Hepatocyte (in vitro differentiated cells): Measurements from ENCODE around the gene ACAT2. TPM values are rescaled to one million over a fixed set of nuclear protein-coding genes. Genes with fewer than 3 reads are reported as not detected.

Experiments used
- DNase-seq: peaks from one replicate; pipeline ENCODE4 v3.0.0-alpha.2; 2016; ENCODE audit warnings: low spot score
- H2AFZ ChIP-seq: fragments of 200-600 bp; sonication (generic); 2 replicates; pipeline ENCODE4 v1.6.0; 2016; ENCODE audit warnings: antibody characterized with exemption, mild to moderate bottlenecking
- H3K27ac ChIP-seq: fragments of 200-600 bp; sonication (generic); 2 replicates; pipeline ENCODE4 v1.5.1; 2016; ENCODE audit warnings: mild to moderate bottlenecking
- H3K27me3 ChIP-seq: fragments of 200-600 bp; sonication (generic); 2 replicates; pipeline ENCODE4 v1.6.1; 2016
- H3K36me3 ChIP-seq: fragments of 200-600 bp; sonication (generic); replicated peaks from 2 replicates; pipeline ENCODE4 v1.5.1; 2016; ENCODE audit warnings: low read depth; ENCODE audit not compliant: insufficient read depth
- H3K4me1 ChIP-seq: fragments of 200-600 bp; sonication (generic); 2 replicates; pipeline ENCODE4 v1.5.1; 2016; ENCODE audit warnings: mild to moderate bottlenecking, moderate library complexity; ENCODE audit not compliant: insufficient read depth
- H3K4me2 ChIP-seq: fragments of 200-600 bp; sonication (generic); 2 replicates; pipeline ENCODE4 v1.6.0; 2016
- H3K4me3 ChIP-seq: fragments of 200-600 bp; sonication (generic); 2 replicates; pipeline ENCODE4 v1.5.1; 2016; ENCODE audit warnings: mild to moderate bottlenecking
- H3K79me2 ChIP-seq: fragments of 200-600 bp; sonication (generic); 2 replicates; pipeline ENCODE4 v1.6.0; 2017; ENCODE audit warnings: mild to moderate bottlenecking
- H3K9me2 ChIP-seq: fragments of 200-600 bp; sonication (generic); replicated peaks from 2 replicates; pipeline ENCODE4 v1.6.0; 2017; ENCODE audit warnings: mild to moderate bottlenecking; ENCODE audit not compliant: insufficient read depth
- H3K9me3 ChIP-seq: fragments of 200-600 bp; sonication (generic); 2 replicates; pipeline ENCODE4 v1.5.1; 2016; ENCODE audit warnings: low read depth, mild to moderate bottlenecking
- H4K20me1 ChIP-seq: fragments of 200-600 bp; sonication (generic); 2 replicates; pipeline ENCODE4 v1.6.0; 2016; ENCODE audit warnings: mild to moderate bottlenecking; ENCODE audit not compliant: insufficient read depth, poor library complexity, severe bottlenecking
- EZH2 ChIP-seq: fragments of 200-600 bp; sonication (generic); IDR thresholded peaks from 2 replicates; pipeline ENCODE4 v1.6.1; 2016; ENCODE audit warnings: antibody characterized with exemption, mild to moderate bottlenecking, borderline replicate concordance
- EZH2phosphoT487 ChIP-seq: fragments of 200-600 bp; sonication (generic); IDR thresholded peaks from one replicate; pipeline ENCODE4 v1.6.1; 2018; ENCODE audit warnings: antibody characterized with exemption, mild to moderate bottlenecking, low read depth, moderate library complexity; ENCODE audit not compliant: unreplicated experiment, severe bottlenecking
- WGBS: methylation state at CpG from one replicate; pipeline ENCODE4 v1.1.6; 2016; ENCODE audit warnings: low lambda C conversion rate; ENCODE audit errors: missing lambda C conversion rate; 5-methylcytosine and 5-hydroxymethylcytosine counted together
- polyA plus RNA-seq: library from polyadenylated mRNA; unstranded; fragments of >200 nt; fragmentation: Nextera tagmentation; extraction: Ambion mirVana; gene quantifications from 2 replicates; pipeline ENCODE4 v1.2.1, GENCODE V29; 2016
- total RNA-seq: library from RNA; depleted of rRNA; stranded (reverse); fragments of >200 nt; gene quantifications from 2 replicates; pipeline ENCODE4 v1.2.3, GENCODE V29; 2014
- TF ChIP-seq, protein P1 (sequence below): fragments of 200-600 bp; sonication (generic); IDR thresholded peaks from 2 replicates; pipeline ENCODE4 v1.5.1; 2016; ENCODE audit warnings: antibody characterized with exemption, mild to moderate bottlenecking; ENCODE audit not compliant: poor library complexity

Gene ACAT2
- total and polyA plus RNA-seq, 2 experiments from 2014 or later = 67.0 to 98.6 TPM

DNA sequence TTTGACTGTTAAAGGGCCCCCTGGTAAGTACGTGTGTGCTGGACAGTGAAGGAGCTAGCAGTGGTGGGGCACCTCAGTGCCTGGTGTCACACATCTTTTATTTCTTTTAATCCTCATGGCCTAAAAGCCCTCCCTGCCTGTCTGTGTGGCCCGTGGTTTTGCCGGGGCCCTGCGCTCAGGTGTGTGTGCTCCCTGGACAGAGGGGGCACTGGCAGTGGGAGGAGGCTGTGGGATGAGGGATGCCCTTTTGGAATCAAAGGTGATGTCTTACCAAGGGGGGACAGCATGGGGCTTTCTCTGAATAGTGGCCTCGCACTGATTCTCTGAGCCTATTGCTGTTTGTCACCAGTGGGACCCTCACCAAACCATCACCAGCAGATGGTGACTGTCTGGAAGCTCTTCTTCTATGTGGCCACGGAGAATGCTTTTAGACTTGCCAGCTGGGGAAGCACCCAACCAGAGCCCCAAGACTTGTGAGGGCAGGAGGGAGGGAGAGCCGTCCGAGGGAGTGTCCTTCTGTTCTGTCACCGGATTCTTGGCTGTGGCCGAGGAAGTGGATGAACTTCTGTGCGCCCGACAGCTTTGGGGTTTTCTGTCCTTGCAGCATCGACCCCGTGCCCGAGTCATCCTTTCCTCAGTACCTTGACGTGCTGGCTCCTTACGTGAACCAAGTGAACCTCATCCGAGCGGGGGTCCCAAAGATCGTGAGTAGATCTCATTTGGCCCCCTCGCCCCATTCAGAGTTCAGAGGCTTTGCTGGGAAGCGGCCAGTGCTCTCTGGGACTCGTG lies 56.3 kb downstream of the ACAT2 start:
- H3K36me3 ChIP-seq = no peaks in the 10 kb centered on the region
- H3K27me3 ChIP-seq = no peaks in the 10 kb centered on the region
- no peak overlapping the region for H3K4me2 ChIP-seq
- H4K20me1 ChIP-seq = no peaks in the 10 kb centered on the region
- H3K4me3 ChIP-seq = no peak overlapping the region
- TF ChIP-seq EZH2 = no peak
- TF ChIP-seq, protein P1, sequence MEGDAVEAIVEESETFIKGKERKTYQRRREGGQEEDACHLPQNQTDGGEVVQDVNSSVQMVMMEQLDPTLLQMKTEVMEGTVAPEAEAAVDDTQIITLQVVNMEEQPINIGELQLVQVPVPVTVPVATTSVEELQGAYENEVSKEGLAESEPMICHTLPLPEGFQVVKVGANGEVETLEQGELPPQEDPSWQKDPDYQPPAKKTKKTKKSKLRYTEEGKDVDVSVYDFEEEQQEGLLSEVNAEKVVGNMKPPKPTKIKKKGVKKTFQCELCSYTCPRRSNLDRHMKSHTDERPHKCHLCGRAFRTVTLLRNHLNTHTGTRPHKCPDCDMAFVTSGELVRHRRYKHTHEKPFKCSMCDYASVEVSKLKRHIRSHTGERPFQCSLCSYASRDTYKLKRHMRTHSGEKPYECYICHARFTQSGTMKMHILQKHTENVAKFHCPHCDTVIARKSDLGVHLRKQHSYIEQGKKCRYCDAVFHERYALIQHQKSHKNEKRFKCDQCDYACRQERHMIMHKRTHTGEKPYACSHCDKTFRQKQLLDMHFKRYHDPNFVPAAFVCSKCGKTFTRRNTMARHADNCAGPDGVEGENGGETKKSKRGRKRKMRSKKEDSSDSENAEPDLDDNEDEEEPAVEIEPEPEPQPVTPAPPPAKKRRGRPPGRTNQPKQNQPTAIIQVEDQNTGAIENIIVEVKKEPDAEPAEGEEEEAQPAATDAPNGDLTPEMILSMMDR = no peak
- no peak for TF ChIP-seq EZH2phosphoT487
- no peak overlapping the region for H2AFZ ChIP-seq
- no peaks in the 10 kb centered on the region for H3K9me2 ChIP-seq
- no peaks in the 10 kb centered on the region for H3K4me1 ChIP-seq
- no peak for DNase-seq
- no peak overlapping the region for H3K27ac ChIP-seq
- no peaks in the 10 kb centered on the region for H3K9me3 ChIP-seq
- 92% methylated on average over 23 of the region's 23 CpGs for WGBS
- no peaks in the 10 kb centered on the region for H3K79me2 ChIP-seq

DNA sequence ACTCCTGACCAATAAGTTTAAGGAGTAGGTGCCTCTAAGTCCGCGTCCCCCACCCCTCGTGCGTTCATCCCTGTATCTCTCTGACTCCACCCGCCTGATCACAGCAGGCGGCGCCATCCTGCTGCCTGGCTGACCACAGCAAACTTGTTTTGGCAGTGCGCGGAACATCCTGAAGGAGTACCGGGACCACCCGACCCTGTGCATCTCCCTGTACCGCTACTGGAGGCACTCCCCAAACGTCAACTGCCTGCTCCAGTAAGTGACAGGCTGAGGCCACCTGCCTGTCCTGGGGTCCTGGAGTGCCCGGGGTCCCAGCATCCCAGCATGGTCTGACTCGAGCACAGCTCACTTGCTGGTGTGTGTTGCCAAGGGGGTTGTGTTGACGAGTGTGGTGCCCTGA lies 57.3 kb downstream of the ACAT2 start:
- 92% methylated on average over 16 of the region's 16 CpGs for WGBS
- H3K36me3 ChIP-seq = no peaks in the 10 kb centered on the region
- TF ChIP-seq, protein P1 = no peak
- no peak for TF ChIP-seq EZH2phosphoT487
- no peak for TF ChIP-seq EZH2
- H3K27ac ChIP-seq = no peak overlapping the region
- DNase-seq = no peak
- H3K9me3 ChIP-seq = no peaks in the 10 kb centered on the region
- no peak overlapping the region for H3K4me2 ChIP-seq
- no peaks in the 10 kb centered on the region for H3K27me3 ChIP-seq
- no peaks in the 10 kb centered on the region for H3K4me1 ChIP-seq
- no peaks in the 10 kb centered on the region for H3K79me2 ChIP-seq
- H2AFZ ChIP-seq = no peak overlapping the region
- no peaks in the 10 kb centered on the region for H4K20me1 ChIP-seq
- H3K4me3 ChIP-seq = no peak overlapping the region
- H3K9me2 ChIP-seq = no peaks in the 10 kb centered on the region

DNA sequence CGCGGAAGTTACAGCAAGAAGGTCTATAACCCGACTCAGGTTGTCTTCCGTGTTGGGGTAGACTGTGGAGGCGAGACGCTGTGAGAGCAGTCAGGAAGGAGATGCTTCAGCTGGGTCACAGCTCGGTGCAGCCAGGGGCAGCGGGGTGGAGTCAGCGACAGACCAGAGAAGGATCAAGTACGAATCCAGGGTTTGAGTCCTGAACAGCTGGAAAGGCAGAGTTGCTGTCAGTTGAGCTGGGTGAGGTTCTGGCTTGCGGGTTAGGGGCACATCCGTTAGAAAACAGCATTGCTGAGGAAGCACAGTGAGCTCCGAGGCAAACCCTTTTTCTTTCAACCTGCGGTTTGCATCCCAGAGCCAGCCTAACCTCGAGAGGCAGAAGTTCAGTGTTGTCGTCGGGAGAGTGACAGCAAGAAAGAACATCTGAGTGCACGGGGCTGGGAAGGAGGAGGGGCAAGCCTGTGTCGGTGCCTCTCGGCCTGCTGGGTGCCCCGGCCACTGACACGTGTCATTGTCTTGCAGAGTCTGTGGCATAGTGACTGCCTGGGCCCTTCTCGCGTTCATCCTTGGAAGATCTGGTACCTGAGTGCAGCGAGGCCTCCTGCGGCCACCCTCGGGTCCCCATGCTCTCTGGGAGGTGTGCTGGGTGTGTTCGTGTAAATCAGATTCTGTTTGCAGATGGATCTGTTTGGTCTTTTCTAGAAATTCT lies 58.2 kb downstream of the ACAT2 start:
- Histone ChIP-seq H4K20me1 (no peaks in the 10 kb centered on the region), H3K4me1 (no peaks in the 10 kb centered on the region), H3K9me3 (no peaks in the 10 kb centered on the region), H3K36me3 (no peaks in the 10 kb centered on the region), H3K27me3 (no peaks in the 10 kb centered on the region), H2AFZ (no peak overlapping the region), H3K27ac (no peak overlapping the region), H3K9me2 (no peaks in the 10 kb centered on the region), H3K4me3 (no peak overlapping the region), H3K4me2 (no peak overlapping the region), H3K79me2 (no peaks in the 10 kb centered on the region)
- TF ChIP-seq EZH2phosphoT487 (no peak), EZH2 (no peak)
- TF ChIP-seq, protein P1 = no peak
- no peak for DNase-seq
- WGBS = 68% methylated on average over 28 of the region's 28 CpGs
